Activated T-helper 2 cell treated with anti-CD3 and anti-CD28 coated beads, Interferon-gamma antibody, Interleukin-2, Interleukin-4, amounts not matched to agents 10 μg/mL and 5 μg/mL and 100 μg/mL, durations not matched to agents 14 hours and 24 hours and 36 hours (primary cell): Measurements from ENCODE around the gene CHDH. TPM values are rescaled to one million over a fixed set of nuclear protein-coding genes. Genes with fewer than 3 reads are reported as not detected.

Experiments used
- DNase-seq: peaks from one replicate; pipeline ENCODE4 v3.0.0; 2021; ENCODE audit warnings: low spot score
- H3K27ac Mint-ChIP-seq: one replicate; pipeline ENCODE4 v1.8.0; 2021; ENCODE audit warnings: mixed read lengths
- H3K27me3 Mint-ChIP-seq: one replicate; pipeline ENCODE4 v1.8.0; 2021; ENCODE audit warnings: low read depth, mixed read lengths
- H3K36me3 Mint-ChIP-seq: one replicate; pipeline ENCODE4 v1.8.0; 2021; ENCODE audit warnings: low read depth, mixed read lengths
- H3K4me1 Mint-ChIP-seq: one replicate; pipeline ENCODE4 v1.8.0; 2021; ENCODE audit warnings: low read depth, mixed read lengths
- H3K4me3 Mint-ChIP-seq: one replicate; pipeline ENCODE4 v1.8.0; 2021; ENCODE audit warnings: low read depth, mild to moderate bottlenecking, moderate library complexity, mixed read lengths
- H3K9me3 Mint-ChIP-seq: one replicate; pipeline ENCODE4 v1.8.0; 2021; ENCODE audit warnings: mixed read lengths
- intact Hi-C: fragments of 100-400 bp; cut with micrococcal nuclease; formaldehyde crosslinking; loops from one replicate; pipeline ENCODE4 v1.15.1; 2023
- total RNA-seq: library from RNA; stranded (reverse); gene quantifications from 2 replicates; pipeline ENCODE4 v1.2.3, GENCODE V29; 2022

Gene CHDH, protein sequence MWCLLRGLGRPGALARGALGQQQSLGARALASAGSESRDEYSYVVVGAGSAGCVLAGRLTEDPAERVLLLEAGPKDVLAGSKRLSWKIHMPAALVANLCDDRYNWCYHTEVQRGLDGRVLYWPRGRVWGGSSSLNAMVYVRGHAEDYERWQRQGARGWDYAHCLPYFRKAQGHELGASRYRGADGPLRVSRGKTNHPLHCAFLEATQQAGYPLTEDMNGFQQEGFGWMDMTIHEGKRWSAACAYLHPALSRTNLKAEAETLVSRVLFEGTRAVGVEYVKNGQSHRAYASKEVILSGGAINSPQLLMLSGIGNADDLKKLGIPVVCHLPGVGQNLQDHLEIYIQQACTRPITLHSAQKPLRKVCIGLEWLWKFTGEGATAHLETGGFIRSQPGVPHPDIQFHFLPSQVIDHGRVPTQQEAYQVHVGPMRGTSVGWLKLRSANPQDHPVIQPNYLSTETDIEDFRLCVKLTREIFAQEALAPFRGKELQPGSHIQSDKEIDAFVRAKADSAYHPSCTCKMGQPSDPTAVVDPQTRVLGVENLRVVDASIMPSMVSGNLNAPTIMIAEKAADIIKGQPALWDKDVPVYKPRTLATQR
- total RNA-seq = 10.7 and 12.0 TPM in 2 replicates

DNA sequence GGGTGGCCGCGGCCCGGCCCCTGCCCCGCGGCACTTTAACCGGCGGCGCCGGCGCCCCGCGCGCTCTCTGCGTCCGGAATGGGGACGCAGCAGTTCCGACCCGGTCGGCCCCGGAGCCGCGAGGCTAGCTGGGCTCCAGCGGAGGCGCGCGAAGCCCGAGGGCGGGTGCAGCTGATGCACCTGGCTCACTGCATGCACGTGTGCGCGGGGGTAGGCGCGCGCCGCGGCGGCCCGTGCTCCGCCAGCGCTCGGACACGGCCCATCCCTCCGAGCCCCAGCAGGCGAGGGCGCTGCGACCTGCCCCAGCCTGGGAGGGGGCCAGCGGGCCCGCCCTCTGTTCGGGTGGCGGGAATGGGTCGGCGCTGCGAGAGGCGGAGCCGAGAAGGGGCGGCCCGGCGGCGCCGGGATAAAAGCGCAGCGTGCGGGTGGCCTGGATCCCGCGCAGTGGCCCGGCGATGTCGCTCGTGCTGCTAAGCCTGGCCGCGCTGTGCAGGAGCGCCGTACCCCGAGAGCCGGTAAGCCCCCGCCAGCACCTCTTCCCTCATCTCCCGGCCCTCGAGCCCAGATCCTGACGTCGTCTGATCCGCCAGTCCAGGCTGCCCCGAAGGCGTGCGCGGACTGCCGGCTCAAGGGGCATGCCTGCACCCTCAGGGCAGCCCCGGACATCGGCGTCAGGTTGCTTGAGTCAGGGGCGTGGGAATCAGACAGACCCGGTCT lies at the start of gene CHDH, which contains the start of gene IL17RB:
CHDH (minus strand) TSS at position 286 of the 717 bp plus-strand sequence. CDS start 22,411 bp downstream, outside the sequence.
IL17RB (plus strand) TSS at position 435 of the 717 bp plus-strand sequence; CDS start at position 456, 21 bp downstream.
- intact Hi-C loops = loop anchor here (5.0 kb wide), 1 partner anchor 119 kb away; no protein-coding TSS in a partner anchor
- peak within 1 kb of the TSS; percentile 79 for H3K4me3 Mint-ChIP-seq
- H3K27ac Mint-ChIP-seq = peak within 1 kb of the TSS; percentile 38
- H3K9me3 Mint-ChIP-seq = no peaks in the 10 kb centered on the region
- peaks cover 22% of the 10 kb centered on the region for H3K4me1 Mint-ChIP-seq
- H3K27me3 Mint-ChIP-seq = peaks cover 50% of the 10 kb centered on the region
- peaks cover 14% of the 10 kb centered on the region for H3K36me3 Mint-ChIP-seq
- DNase-seq = peak; percentile 37

DNA sequence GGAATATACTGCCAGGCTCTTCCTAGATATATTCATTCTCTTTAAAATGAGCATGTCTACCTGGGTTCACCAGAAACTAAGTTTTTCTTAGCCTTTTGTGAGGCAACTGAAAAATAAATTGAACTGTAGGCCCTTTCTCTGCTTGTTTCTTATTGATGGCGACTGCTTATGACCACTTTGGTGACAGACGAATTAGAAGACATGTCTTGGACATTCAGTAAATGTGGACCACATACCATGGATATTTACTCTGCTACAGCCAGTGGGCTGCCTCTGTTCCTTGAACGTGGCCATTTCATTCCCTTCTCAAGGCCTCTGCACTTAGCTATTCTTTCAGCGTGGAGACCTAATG lies 46.0 kb upstream of the CHDH start:
- peak overlapping the region; percentile 97 for H3K27ac Mint-ChIP-seq
- peak overlapping the region; percentile 93 for H3K4me3 Mint-ChIP-seq
- H3K9me3 Mint-ChIP-seq = no peaks in the 10 kb centered on the region
- DNase-seq = no peak
- H3K36me3 Mint-ChIP-seq = peaks cover 46% of the 10 kb centered on the region
- peaks cover 42% of the 10 kb centered on the region for H3K4me1 Mint-ChIP-seq
- H3K27me3 Mint-ChIP-seq = peaks cover 24% of the 10 kb centered on the region
- intact Hi-C loops = loop anchor here (5.0 kb wide), 1 partner anchor 165 kb away; no protein-coding TSS in a partner anchor

DNA sequence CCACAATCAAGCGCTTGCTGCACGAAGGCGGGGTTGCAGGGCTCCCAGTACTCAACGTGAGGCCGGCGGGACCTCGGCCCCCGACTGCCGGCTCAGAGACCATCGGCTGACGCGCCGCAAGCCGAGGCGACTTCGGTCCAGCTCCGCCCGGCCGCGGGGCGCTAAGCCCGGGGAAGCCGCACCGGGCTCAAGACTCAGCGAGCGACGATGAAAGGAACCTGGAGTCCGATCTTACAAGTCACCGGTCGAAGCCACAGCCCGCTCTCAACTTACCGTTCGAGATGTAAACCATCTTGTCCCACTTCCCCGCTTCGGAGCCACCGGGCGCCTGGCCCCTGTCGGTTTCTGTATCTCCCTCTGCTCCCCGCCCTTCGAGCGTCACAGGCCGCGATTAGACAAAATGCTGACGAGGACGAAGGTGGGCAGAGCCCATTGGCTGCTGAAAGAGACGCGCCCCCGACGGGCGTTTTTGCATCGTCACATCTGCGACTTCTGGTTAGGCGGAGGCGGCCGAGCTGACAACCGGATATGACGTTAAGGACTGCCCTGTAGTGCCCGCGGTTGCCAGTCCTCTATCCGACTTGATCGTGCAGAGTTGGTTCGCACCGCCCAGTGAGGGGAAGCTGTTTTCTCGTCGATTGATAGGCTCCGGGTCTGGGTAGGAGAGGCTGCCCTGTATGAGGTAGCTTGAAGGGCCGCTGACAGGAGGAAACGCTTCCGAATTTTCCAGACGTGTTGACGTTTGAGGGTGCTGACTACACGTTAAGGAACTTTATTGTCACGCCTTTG lies 45.5 kb upstream of the CHDH start, which contains the start of gene SELENOK:
SELENOK (minus strand) TSS at position 363 of the 789 bp plus-strand sequence.
- H3K27ac Mint-ChIP-seq = peak within 1 kb of the TSS; percentile 97
- H3K4me3 Mint-ChIP-seq = peak within 1 kb of the TSS; percentile 93
- DNase-seq = peak; percentile 98
- peaks cover 19% of the 10 kb centered on the region for H3K27me3 Mint-ChIP-seq
- intact Hi-C loops = loop anchor here (1.0 to 5.0 kb wide), 4 partner anchors 9 to 545 kb away; partner anchors contain the start of genes ACTR8 and DCP1A
- H3K9me3 Mint-ChIP-seq = no peaks in the 10 kb centered on the region
- peaks cover 47% of the 10 kb centered on the region for H3K4me1 Mint-ChIP-seq
- H3K36me3 Mint-ChIP-seq = peaks cover 52% of the 10 kb centered on the region

DNA sequence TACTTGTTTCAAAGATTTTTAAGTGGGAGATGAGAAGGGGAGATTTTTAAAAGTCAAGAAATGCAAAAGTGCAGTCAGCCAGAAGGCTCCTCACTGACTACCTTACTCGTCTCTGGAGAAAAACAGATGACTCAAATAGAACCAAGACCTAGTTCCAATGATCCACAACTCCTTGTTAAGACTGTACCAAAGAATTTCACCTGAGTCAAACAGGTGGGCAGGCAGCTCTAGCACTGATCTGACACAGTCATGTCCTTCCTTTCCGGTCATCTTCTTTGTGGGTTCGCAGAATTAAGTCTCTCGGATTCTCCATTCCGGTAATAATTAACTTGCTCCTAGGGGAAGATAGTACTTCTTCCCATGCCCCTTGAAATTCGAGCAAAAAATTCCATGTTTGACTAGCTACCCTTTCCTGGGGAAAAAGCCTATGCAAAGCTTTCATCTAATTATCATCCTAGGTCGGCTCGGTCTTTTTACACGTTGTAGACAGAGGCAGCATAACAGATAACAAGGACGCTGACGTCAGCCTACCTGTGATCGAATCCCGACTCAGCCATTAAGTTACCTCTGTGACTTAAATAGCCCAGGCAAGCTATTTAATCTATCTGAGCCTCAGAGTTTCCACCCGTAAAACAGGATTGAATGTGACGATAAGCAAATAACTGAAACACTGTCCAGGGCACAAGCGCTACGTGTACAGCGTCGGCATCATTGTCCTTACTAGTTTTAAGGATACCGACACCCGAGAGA lies 44.7 kb upstream of the CHDH start:
- H3K36me3 Mint-ChIP-seq = peaks cover 54% of the 10 kb centered on the region
- no peaks in the 10 kb centered on the region for H3K9me3 Mint-ChIP-seq
- H3K4me3 Mint-ChIP-seq = peak overlapping the region; percentile 93
- intact Hi-C loops = loop anchor here (1.0 to 5.0 kb wide), 4 partner anchors 9 to 544 kb away; partner anchors contain the start of genes ACTR8 and DCP1A
- peak; percentile 44 for DNase-seq
- H3K27me3 Mint-ChIP-seq = peaks cover 14% of the 10 kb centered on the region
- peak overlapping the region; percentile 97 for H3K27ac Mint-ChIP-seq
- H3K4me1 Mint-ChIP-seq = peaks cover 48% of the 10 kb centered on the region

DNA sequence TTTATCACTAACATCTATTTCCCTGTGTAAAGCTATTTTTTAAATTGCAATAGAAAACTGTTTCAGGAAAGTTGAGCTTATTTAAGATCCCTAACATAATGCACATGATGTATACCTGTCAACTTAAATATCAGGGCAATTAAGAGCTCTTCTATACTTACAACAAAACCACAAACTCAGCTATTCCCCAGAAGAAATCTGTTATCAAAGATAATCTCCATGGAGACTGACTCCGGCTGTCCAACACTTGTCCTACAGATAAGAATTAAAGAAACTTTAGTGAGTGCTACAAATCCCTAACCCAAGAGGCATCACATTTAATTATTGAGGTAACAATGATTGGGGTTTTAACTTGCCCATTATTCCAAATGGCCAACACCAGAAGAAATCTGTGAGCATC lies 42.0 kb upstream of the CHDH start:
- Mint-ChIP-seq H3K27ac (no peak overlapping the region), H3K36me3 (peaks cover 70% of the 10 kb centered on the region), H3K9me3 (no peaks in the 10 kb centered on the region), H3K4me3 (no peak overlapping the region), H3K4me1 (peaks cover 48% of the 10 kb centered on the region), H3K27me3 (no peaks in the 10 kb centered on the region)
- DNase-seq = no peak
- intact Hi-C loops = no loop called here

DNA sequence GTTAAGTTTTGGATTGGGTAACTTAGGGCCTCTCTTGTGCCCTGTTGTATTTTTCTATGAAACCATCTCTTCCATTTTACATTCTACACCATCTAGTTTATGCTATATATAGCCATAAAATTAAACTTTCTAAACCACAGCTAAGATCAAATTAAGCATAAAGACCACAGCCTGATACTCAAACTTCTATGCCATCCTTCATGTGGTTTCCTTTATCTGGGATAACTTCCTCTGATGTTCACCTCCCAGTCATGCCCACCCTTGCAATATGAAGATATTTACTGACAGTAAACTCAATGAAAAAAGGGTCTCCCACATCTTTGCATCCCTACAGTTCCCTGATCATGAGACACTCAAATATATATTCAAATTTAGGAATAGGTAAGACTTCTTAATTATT lies 41.2 kb upstream of the CHDH start:
- peaks cover 48% of the 10 kb centered on the region for H3K4me1 Mint-ChIP-seq
- H3K4me3 Mint-ChIP-seq = no peak overlapping the region
- intact Hi-C loops = no loop called here
- no peaks in the 10 kb centered on the region for H3K9me3 Mint-ChIP-seq
- peaks cover 73% of the 10 kb centered on the region for H3K36me3 Mint-ChIP-seq
- no peak for DNase-seq
- no peaks in the 10 kb centered on the region for H3K27me3 Mint-ChIP-seq
- H3K27ac Mint-ChIP-seq = peak overlapping the region; percentile 16

DNA sequence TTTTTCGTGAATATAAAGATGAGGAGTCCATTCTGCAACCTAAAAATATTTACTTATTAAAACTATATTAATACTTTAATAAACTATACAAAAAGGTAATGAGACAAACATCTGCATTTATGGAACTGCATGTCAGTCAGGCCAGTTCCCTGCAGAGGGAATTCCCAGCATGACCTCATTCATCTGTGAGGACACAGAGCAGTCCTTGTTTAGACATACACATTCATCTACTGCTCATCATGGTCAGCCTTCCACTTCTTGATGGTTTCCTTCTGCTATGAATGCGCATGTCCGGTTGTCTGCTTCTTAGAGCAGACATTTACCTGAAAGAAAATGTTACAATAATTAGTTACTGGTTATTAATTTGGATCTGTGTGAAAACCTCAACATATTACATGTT lies 39.0 kb upstream of the CHDH start:
- no peaks in the 10 kb centered on the region for H3K27me3 Mint-ChIP-seq
- peaks cover 45% of the 10 kb centered on the region for H3K4me1 Mint-ChIP-seq
- no peak overlapping the region for H3K4me3 Mint-ChIP-seq
- no peak overlapping the region for H3K27ac Mint-ChIP-seq
- H3K9me3 Mint-ChIP-seq = no peaks in the 10 kb centered on the region
- intact Hi-C loops = no loop called here
- H3K36me3 Mint-ChIP-seq = peaks cover 67% of the 10 kb centered on the region
- DNase-seq = no peak

DNA sequence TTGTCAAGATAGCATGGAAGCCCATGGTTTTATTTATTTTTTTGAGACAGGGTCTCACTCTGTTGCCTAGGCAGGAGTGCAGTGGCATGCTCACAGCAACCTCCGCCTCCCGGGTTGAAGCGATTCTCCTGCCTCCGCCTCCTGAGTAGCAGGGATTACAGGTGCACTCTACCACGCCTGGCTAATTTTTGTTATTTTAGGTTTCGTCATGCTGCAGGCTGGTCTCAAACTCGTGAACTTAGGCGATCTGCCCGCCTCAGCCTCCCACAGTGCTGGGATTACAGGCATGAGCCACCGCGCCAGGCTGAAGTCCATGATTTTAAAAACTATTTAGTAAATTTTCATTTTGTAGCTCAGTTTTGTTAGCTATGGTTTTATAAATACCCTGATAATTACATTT lies 38.4 kb upstream of the CHDH start:
- intact Hi-C loops = no loop called here
- peaks cover 44% of the 10 kb centered on the region for H3K4me1 Mint-ChIP-seq

DNA sequence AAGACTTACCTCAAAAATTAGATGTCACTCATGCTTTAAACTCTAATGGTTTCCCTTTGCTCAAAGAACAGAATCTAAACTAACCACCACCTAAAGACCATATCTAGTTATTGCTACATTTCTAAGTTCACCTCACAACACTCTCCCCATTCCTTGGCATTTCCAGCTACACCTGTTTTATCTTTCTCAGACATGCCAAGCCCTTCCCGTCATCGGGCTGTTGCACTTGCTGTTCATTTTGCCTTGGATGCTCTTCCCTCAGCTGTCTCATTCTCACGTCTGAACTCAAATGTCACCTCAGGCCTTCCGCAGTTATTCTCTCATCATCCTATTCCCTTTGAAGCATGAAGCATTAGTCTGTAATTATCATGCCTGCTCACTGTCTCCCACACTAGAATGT lies 36.8 kb upstream of the CHDH start:
- no peaks in the 10 kb centered on the region for H3K9me3 Mint-ChIP-seq
- intact Hi-C loops = no loop called here
- no peaks in the 10 kb centered on the region for H3K27me3 Mint-ChIP-seq
- peaks cover 35% of the 10 kb centered on the region for H3K4me1 Mint-ChIP-seq
- H3K4me3 Mint-ChIP-seq = peak overlapping the region; percentile 99
- no peak for DNase-seq
- H3K27ac Mint-ChIP-seq = peak overlapping the region; percentile 76
- H3K36me3 Mint-ChIP-seq = peaks cover 65% of the 10 kb centered on the region

More for the DNA sequence above, 38.4 kb upstream of the CHDH start:
- Mint-ChIP-seq H3K9me3 (no peaks in the 10 kb centered on the region), H3K27me3 (no peaks in the 10 kb centered on the region), H3K4me3 (no peak overlapping the region), H3K27ac (no peak overlapping the region), H3K36me3 (peaks cover 68% of the 10 kb centered on the region)
- no peak for DNase-seq

DNA sequence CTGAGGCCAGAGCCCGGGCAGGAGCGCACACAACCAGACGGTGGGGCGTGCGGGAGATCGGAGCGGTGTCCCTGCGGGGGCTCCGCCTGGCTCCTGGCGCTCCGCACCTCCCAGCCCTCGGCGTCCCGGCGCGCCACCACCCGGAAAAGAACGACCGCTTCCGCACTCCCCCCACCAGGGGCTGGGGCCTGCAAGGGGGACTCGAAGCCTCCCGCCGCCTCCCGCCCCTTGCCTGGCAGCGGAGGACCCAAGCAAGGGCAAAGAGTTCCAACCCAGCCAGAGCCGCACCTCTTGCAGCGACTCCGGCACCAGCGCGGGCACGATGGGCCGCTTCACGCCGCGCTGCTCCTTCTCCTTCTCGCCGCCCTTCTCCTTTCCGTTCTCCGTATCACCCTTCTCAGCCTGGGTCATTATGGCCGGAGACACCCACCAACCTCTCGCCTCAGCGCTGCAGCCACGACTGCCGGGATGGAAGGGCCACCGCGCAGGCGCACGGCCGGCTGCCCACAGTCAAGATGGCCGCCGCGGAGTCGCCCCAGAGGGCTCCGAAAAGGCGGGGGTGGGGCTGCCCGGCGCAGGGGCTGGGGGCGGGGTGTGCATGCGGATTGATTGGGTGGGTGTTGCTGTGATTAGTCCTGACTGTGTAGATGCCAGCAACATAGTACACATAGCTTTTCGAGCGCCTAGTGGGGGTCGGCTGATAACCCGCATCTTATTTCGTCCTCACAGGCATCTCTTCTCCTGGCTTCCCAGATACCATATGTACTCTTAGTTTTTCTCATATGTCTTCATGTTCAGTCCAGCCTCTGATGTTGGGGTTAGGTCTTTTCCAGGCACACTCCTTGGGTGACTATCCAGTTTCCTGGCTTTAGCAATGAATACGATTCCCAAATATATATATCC lies 35.7 kb upstream of the CHDH start, which contains the start of gene ACTR8:
ACTR8 (minus strand) TSS at position 462 of the 903 bp plus-strand sequence; CDS start at position 411, 51 bp downstream.
- H3K9me3 Mint-ChIP-seq = no peaks in the 10 kb centered on the region
- peak within 1 kb of the TSS; percentile 99 for H3K4me3 Mint-ChIP-seq
- H3K36me3 Mint-ChIP-seq = peaks cover 65% of the 10 kb centered on the region
- no peaks in the 10 kb centered on the region for H3K27me3 Mint-ChIP-seq
- DNase-seq = peak; percentile 82
- intact Hi-C loops = loop anchor here (1.0 kb wide), 1 partner anchor 9 kb away; the partner anchor contains the start of gene SELENOK
- H3K4me1 Mint-ChIP-seq = peaks cover 25% of the 10 kb centered on the region
- peak within 1 kb of the TSS; percentile 96 for H3K27ac Mint-ChIP-seq
